Mammary epithelial cell (primary cell): ENCODE measurements around the gene CYB5R2.

ENCODE experiments used
- EZH2 ChIP-seq: IDR thresholded peaks from 2 replicates; pipeline ENCODE4 v1.6.1; 2012; ENCODE audit warnings: low read length, inconsistent platforms, borderline replicate concordance
- TF ChIP-seq, protein P1 (sequence below), 2 donors: IDR thresholded peaks in 1 of 2; conservative IDR thresholded peaks in 1 of 2; 2 replicates each; pipeline ENCODE4 v1.5.1; 2011 to 2012; ENCODE audit warnings: inconsistent platforms in 2 of 2, low read length in 2 of 2, mild to moderate bottlenecking in 2 of 2, control low read depth in 1 of 2, low read depth in 1 of 2; ENCODE audit not compliant: insufficient read depth in 1 of 2; ENCODE audit errors: extremely low read depth in 1 of 2

DNA sequence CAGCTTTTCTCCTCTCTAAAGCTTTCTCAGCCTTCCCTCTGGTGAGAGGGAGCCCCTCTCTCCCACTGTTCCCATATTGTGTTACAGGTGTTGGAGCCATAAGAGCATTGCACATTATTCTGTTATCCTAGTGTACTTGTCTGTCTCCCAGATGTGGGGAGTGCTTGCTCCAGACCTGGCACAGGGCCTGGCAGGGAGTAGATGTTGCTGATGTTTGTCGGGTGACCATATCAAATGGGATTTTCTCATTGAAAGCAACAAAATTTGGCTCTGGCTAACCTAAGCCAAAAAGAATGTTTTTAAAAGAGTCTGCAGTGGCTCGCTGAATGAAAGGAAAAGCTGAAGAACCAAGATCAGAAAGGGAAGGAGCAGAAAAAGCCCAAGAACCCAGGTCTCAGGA lies 41.1 kb downstream of the CYB5R2 start:
- TF ChIP-seq, protein P1, sequence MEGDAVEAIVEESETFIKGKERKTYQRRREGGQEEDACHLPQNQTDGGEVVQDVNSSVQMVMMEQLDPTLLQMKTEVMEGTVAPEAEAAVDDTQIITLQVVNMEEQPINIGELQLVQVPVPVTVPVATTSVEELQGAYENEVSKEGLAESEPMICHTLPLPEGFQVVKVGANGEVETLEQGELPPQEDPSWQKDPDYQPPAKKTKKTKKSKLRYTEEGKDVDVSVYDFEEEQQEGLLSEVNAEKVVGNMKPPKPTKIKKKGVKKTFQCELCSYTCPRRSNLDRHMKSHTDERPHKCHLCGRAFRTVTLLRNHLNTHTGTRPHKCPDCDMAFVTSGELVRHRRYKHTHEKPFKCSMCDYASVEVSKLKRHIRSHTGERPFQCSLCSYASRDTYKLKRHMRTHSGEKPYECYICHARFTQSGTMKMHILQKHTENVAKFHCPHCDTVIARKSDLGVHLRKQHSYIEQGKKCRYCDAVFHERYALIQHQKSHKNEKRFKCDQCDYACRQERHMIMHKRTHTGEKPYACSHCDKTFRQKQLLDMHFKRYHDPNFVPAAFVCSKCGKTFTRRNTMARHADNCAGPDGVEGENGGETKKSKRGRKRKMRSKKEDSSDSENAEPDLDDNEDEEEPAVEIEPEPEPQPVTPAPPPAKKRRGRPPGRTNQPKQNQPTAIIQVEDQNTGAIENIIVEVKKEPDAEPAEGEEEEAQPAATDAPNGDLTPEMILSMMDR (conservative IDR thresholded peaks at IDR 0.05 in 1 of 2, IDR thresholded peaks at IDR 0.05 in 1 of 2; ENCODE audit: extremely low read depth in 1 of 2, insufficient read depth in 1 of 2, low read depth in 1 of 2, low read length in 2 of 2), result no peak
- TF ChIP-seq EZH2, result no peak
